Hematopoietic multipotent progenitor cell treated with erythropoietin and hydrocortisone succinate and interleukin-3 and kit ligand, for 8 days (in vitro differentiated cells): Measurements from ENCODE around the gene MEIKIN.
"Not testable (repeated sequence)": the region's sequence is repeated elsewhere in the genome, so short reads cannot be mapped to it uniquely, and the experiment has no call there.

Experiments
- DNase-seq: peaks from one replicate; pipeline ENCODE4 v3.0.0-alpha.2; 2015

Gene MEIKIN

GRCh38 chr5:131796793-131797693 is 148.4 kb downstream of the MEIKIN start, which contains the start of gene FNIP1:
Gene FNIP1, minus strand, starts transcription at chr5:131797017. Its CDS starts 96 bp downstream, at chr5:131796921.
- peak; percentile 98 for DNase-seq

- DNase-seq: peak; percentile 45
Measured at GRCh38 chr5:131795879-131796792, 149.3 kb downstream of the MEIKIN start.

GRCh38 chr5:131795228-131795627 is 150.2 kb downstream of the MEIKIN start:
- DNase-seq: peak; percentile 51

- peak; percentile 41 for DNase-seq
Measured at GRCh38 chr5:131794586-131794985, 150.9 kb downstream of the MEIKIN start.

- no peak for DNase-seq
Measured at GRCh38 chr5:131792896-131793295, 152.6 kb downstream of the MEIKIN start.

GRCh38 chr5:131791866-131792265 is 153.6 kb downstream of the MEIKIN start:
- DNase-seq: peak; percentile 51

GRCh38 chr5:131790550-131790949 is 154.9 kb downstream of the MEIKIN start:
- no peak for DNase-seq

GRCh38 chr5:131789765-131790164 is 155.7 kb downstream of the MEIKIN start:
- no peak for DNase-seq

GRCh38 chr5:131787736-131788135 is 157.7 kb downstream of the MEIKIN start:
- DNase-seq: no peak

- no peak for DNase-seq
Measured at GRCh38 chr5:131786900-131787692, 158.4 kb downstream of the MEIKIN start.

GRCh38 chr5:131786036-131786435 is 159.4 kb downstream of the MEIKIN start:
- DNase-seq: no peak

GRCh38 chr5:131783874-131784273 is 161.6 kb downstream of the MEIKIN start:
- no peak for DNase-seq

- DNase-seq: no peak
Measured at GRCh38 chr5:131783357-131783756, 162.1 kb downstream of the MEIKIN start.

GRCh38 chr5:131782717-131783116 is 162.7 kb downstream of the MEIKIN start:
- no peak for DNase-seq

- DNase-seq: not testable (repeated sequence)
Measured at GRCh38 chr5:131778141-131778540, 167.3 kb downstream of the MEIKIN start.

GRCh38 chr5:131776450-131776849 is 169.0 kb downstream of the MEIKIN start:
- DNase-seq: no peak

- DNase-seq: no peak
Measured at GRCh38 chr5:131774652-131775367, 170.7 kb downstream of the MEIKIN start.

- peak; percentile 38 for DNase-seq
Measured at GRCh38 chr5:131773805-131774204, 171.7 kb downstream of the MEIKIN start.

GRCh38 chr5:131771692-131772091 is 173.8 kb downstream of the MEIKIN start:
- DNase-seq: no peak

GRCh38 chr5:131769961-131770360 is 175.5 kb downstream of the MEIKIN start:
- DNase-seq: no peak

- no peak for DNase-seq
Measured at GRCh38 chr5:131769336-131769735, 176.1 kb downstream of the MEIKIN start.

GRCh38 chr5:131767891-131768290 is 177.6 kb downstream of the MEIKIN start:
- no peak for DNase-seq
